Esophagus squamous epithelium (tissue), 4 donors: ENCODE data around the gene CDH15.
"Not testable (repeated sequence)": the region's sequence is repeated elsewhere in the genome, so short reads cannot be mapped to it uniquely, and the experiment has no call there.

Source experiments
- POLR2A ChIP-seq, 4 donors: fragments of 450-650 bp; IDR thresholded peaks; one replicate each; pipeline ENCODE4 v1.6.1; 2017; ENCODE audit warnings: antibody characterized with exemption in 4 of 4, mild to moderate bottlenecking in 4 of 4, moderate library complexity in 3 of 4
- TF ChIP-seq, protein P1 (sequence below), 6 experiments: fragments of 450-650 bp in 4 of 6; fragments of 200-600 bp in 2 of 6; sonication (generic) in 2 of 6; IDR thresholded peaks; one replicate each; pipeline ENCODE4 v1.5.1; 2016 to 2019; ENCODE audit warnings: antibody characterized with exemption in 6 of 6, mild to moderate bottlenecking in 4 of 6, moderate library complexity in 4 of 6

DNA sequence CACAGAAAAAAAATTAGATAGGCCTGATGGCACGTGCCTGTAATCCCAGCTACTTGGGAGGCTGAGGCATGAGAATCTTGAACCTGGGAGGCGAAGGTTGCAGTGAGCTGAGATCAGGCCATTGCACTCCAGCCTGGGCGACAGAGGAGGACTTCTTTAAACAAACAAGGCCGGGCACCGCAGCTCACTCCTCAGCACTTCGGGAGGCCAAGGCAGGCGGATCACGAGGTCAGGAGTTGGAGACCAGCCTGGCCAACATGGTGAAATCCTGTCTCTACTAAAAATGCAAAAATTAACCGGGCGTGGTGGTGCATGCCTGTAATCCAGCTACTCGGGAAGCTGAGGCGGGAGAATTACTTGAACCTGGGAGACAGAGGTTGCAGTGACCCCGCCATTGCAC is 72.7 kb downstream of the CDH15 start:
- not testable (repeated sequence) for TF ChIP-seq POLR2A (IDR thresholded peaks at IDR 0.05)
- TF ChIP-seq, protein P1, sequence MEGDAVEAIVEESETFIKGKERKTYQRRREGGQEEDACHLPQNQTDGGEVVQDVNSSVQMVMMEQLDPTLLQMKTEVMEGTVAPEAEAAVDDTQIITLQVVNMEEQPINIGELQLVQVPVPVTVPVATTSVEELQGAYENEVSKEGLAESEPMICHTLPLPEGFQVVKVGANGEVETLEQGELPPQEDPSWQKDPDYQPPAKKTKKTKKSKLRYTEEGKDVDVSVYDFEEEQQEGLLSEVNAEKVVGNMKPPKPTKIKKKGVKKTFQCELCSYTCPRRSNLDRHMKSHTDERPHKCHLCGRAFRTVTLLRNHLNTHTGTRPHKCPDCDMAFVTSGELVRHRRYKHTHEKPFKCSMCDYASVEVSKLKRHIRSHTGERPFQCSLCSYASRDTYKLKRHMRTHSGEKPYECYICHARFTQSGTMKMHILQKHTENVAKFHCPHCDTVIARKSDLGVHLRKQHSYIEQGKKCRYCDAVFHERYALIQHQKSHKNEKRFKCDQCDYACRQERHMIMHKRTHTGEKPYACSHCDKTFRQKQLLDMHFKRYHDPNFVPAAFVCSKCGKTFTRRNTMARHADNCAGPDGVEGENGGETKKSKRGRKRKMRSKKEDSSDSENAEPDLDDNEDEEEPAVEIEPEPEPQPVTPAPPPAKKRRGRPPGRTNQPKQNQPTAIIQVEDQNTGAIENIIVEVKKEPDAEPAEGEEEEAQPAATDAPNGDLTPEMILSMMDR (IDR thresholded peaks at IDR 0.05): not testable (repeated sequence)
